Stimulated activated CD8-positive, alpha-beta memory T cell treated with anti-CD3 and anti-CD28 coated beads, Interleukin-7, amount 100 ng/mL, for 24 hours (primary cell): Measurements from ENCODE around the gene CACHD1.

Experiments used
- DNase-seq: peaks from one replicate; pipeline ENCODE4 v3.0.0-alpha.2; 2020; ENCODE audit warnings: low read depth

Gene CACHD1

DNA sequence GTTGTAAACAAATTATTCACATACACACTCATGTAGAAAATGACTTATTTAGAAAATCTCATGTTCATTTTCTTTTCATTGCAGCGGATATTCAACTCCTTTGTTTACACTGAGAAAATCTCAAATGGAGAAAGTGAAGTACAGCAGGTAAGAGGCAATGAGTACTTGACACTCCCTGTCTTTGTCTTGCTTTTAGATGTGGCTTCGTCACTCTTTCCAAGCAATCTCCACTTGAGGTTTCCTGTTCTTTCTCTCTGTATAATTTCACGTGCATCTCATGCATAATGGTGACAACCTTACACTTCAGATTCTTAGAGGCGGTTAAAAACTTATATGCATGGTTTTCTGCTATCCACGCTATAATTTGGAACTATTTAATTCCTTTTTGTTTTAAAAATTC is 80.6 kb downstream of the CACHD1 start:
- no peak for DNase-seq

DNA sequence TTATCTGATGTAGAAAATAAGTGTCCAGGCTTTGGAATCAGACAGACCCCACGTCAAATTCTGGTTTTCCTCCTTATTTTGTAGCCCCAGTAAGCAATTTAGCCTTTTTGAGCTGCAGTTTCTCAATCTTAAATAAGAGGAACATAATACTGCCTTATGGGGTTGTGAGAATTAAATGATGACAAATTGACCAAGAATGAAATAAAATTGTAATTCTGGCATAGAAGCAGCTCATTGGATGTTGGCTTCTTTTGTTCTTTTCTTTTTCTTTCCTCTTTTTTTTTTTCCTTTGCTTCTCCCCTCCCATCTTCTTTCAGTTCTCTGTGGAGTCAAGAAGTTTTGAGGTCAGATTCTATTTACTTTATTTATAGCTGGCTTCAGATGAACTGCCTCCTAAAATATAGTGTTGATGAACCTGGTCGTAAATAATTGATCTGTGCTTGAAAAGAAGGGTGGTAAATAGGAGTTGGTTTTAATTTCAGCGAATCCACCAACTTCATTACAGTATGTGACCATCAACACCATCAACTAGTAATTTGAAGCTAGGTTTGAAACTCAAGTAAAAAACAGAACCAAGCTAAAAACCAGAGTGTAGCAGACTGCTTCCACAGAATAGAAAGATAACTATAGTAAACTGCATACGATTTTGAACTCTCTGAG is 81.1 kb downstream of the CACHD1 start:
- no peak for DNase-seq

DNA sequence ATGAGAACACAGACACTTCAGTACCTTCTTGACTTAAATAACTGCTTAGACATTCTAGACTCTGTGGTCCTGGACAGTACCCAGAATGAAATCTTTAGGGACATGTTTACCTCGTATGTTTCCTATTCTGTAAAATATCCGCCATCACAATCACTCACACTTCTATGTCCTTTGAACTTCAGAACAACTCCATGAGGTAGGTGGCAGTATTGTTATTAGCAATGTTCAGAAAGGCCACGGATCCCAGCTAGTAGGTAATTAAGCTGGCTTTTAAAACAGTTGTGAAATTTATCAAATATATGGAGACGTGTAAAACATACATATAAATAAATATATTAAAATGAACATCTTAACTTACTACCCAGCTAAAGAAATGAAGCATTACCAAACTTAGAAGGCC is 83.4 kb downstream of the CACHD1 start:
- no peak for DNase-seq

DNA sequence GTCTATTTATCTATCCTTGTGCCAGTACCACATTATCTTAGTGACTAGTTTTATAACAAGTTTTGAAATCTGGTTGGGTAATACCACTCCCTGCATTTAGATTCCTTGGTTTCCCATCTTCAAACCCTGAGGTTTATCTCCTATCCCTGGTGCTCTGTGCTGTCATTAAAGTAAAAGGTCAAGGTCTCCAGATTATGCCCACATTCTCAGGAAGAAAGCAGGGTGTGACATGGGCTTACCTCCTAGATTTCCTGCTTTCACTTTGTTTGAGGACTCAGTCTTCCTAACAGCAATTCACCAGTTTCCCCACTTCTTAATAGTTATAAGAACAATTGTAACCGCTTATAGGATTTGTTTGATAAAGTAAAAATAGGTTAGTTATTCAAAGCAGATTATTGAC is 86.0 kb downstream of the CACHD1 start:
- no peak for DNase-seq

DNA sequence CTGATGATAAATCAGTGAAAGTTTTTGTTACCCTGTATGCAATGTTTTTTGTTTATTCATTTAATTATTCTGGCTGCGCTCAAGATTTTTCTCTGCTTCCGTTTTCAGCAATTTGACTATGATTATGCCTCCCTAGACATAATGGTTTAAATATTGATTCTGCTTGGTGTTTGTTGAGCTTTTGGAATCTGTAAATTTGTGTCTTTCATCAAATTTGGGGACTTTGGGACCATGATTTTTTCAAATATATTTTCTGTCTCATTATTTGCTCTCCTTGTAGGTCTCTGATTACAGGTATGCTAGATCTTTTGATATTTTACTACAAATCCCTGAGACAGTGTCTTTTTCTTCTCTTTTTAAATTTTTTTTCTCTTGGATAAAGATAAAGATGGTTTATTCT is 92.1 kb downstream of the CACHD1 start:
- DNase-seq = no peak

DNA sequence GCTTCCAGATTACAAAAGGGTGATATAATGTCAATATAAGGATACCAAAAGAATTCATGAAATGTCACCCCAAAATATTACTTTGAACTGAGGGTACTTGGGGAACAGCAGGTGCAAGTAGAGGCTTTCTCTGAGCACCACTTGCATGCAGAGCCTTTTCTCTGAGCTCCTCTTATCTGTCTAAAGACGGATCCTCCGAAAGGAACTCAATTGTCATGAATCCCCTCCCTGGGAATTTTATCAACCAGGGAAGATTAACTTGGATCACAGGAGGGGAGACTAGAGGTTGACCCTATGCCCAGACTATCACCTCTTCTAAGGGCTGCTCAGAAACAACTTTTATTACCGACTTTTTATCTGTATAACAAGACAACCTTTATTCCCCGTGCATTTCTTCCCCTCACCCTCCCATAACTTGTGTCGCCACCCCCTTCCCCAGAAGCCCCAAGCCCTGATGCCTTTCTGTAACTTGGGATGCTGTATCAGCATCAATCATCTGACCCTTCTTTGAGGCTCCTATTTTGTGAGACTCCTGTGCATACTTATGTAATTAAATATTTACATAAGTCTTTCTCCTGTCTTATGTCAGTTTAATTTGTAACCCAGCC is 94.1 kb downstream of the CACHD1 start:
- no peak for DNase-seq

DNA sequence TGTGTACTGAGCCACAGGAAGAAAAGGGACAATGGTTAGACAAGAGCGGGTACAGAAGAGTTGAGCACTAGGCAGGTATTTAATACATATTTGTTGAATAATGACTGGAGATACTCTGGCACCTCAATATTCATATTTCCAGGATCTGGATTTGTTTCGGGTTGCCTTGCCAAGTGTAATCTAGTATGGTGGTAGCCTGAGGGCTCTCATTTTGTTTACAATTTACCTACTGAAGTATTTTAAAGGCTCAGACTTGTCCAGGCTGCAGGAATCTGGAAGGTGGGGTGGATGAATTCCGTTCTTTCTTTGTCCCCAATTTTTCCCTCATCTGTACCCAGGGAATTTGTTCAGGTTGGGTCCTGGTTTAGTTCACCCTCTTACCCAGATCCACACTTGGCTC is 95.0 kb downstream of the CACHD1 start:
- DNase-seq = no peak

DNA sequence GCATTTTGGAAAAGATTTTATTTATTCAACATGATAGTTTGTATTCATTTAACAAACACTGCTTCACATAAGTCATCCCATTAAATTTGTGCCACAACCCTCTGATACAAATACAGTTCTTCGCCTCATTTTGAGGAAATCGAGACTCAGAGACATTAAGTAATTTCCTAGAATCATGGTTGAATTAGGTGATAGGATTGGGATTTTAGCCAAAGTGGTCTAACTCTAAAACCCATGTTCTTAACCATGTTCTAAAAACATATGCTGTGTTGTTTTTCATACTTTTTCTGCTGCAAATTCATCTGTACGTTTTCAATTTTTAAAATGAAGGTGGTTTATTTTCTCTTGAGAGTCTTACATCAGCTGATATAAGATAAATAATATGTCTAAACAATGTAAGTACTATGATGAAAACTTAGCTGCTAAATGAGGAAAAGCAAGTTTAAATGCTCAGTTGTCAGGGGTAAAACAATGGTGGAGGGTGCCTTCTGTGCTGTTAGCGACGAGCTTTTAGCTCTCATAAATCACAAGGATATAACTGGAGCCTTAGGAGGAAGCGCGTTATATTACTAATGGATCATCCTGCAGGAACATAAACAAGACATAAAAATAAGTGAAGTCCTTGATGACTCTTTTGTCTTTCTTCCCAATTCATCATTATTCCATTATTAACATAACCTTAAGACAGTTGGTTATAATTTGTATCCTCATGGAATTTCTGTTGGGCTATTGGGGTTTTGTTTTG is 97.7 kb downstream of the CACHD1 start:
- no peak for DNase-seq

DNA sequence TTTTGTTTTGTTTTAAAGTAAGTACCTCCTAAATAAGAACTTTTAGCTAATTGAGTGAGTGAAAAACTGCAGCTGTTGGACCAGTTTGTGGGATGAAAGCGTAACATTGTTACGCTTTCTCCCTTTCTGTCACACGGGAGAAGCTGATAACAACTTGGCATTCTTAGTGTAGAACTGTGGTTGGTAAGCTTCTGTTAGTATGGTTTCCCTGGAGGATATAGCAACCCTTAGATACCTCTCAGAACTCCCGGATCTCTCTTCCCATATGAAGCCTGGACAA is 98.2 kb downstream of the CACHD1 start:
- no peak for DNase-seq

DNA sequence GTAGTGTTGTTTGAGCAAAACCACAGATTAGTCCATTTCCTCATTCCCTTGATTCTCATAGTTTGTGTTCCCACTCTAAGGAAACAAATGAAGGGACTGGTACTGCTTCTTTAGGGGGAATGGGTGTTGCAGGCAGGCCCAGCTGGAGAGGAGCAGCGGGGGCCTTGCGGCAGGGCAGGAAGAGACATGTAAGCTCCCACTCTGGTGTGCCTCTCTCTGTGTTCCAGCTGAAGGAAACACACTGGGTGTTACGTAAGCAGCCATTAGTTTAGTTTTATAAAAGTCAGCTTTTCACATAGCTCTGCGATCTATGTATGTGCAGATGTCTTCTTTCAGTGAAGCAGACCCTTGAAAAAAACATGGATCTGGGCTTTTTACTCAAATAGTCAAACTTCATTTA is 99.5 kb downstream of the CACHD1 start:
- DNase-seq = no peak

DNA sequence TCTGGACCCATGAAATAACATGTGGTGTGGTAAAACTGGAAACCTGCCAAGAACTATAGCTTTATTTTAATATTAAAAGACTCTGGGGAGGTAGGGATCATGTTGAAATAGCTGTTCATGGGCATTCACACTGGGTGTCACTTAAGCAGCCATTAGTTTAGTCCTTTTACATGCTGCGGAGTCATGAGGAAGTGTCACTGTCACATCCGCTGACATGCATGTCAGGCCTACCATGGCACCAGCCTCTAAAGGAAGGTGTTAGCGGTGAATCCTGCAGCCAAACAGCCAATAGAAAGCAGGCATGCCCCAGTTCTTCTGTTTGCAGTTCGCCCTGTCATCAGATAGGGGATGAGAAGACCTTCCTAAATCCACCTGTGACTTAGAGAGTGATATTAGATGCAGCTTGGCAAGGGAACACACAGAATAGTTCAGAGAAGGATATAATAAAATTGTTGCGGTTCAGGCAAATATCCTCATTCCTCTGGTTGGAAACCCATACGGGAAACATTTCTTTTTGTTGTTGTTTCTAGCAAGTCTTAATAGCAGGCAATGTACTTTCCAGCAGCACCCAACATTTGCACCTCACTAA is 100.4 kb downstream of the CACHD1 start:
- DNase-seq = no peak

DNA sequence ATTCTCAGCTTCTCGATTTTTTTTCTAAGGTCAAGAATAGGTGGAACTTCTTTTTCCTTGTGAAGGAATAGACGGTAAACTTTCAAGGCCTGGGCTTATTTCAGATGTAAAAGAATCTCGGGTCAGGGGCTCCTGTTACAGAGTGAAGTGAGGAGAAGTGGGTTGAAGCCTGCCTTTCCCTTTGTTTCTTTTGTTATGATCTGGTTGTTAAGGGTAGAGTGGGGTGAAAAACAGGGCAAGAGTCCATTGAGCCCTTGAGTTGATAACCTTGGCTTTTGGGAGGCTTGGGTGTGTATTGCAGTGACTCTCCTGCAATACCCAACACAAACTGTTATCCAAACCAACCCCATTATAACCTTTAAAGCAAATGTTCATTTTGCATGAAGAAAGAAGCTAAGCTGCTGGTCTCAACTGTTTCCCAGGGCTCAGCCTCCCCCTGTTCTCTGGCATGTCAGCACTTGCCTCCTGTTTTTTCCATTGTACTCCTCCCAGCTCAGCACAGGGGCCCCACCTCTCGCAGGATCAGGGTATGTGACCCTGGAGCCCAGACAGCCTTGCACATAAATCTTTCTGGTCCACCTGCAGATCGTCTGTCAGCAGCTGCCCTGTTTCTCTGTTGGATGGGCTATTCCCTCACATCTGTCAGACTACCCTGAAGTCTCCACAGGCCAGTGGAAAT is 102.4 kb downstream of the CACHD1 start:
- no peak for DNase-seq

DNA sequence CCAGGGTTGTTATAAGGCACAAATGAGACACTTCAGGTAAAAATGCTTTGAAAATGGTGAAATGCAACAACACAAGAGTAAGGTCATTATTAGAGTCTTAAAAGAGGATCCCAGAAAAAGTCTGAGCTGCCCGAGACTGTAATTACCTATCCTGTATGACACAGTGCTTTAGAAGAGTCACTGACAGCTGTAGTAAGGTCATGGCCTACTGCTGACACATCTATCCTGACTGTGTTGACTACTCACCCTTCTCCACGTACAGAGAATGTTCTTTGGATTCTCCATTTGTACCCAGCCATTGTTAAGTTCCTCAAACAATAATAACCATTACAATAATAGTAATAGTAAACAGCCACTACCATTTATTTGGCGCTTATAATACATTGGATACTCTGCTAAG is 104.4 kb downstream of the CACHD1 start:
- DNase-seq = no peak

DNA sequence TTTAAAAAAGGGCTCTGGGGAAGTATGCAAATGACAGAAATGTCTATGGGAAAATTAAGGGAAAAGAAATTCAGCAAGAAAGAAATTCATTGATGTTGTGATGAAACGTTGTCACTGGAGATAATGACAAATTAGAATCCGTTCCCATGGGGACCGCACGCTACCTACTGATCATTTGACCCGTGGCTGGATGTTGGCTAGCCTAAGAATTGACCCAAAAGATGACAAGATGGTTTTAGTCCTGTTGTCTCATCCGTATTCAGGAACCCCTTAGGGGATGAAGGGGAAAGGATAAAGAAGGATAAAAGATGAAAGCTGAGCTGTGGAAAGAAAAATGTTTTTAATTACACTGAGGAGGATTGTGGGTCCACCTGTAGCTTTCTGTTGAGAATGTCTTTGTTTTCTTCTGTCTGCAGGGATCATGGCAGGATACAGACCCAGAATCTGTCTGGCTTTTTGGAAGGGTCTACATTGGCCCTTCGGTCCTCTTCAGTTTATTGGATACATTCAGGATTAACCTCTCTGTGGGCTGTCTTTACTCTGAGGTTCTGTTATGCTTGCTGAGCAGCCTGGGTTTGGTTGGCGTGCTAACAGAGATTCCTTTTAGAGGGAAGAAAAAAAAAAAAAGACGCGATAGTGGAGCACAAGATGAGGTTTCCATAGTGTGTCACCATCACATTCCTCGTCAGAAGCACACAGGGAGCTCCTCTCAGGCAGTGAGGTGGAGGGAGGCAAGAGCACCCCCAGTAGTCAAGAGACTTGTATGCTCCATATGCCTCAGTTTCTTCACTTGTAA is 106.2 kb downstream of the CACHD1 start:
- no peak for DNase-seq

DNA sequence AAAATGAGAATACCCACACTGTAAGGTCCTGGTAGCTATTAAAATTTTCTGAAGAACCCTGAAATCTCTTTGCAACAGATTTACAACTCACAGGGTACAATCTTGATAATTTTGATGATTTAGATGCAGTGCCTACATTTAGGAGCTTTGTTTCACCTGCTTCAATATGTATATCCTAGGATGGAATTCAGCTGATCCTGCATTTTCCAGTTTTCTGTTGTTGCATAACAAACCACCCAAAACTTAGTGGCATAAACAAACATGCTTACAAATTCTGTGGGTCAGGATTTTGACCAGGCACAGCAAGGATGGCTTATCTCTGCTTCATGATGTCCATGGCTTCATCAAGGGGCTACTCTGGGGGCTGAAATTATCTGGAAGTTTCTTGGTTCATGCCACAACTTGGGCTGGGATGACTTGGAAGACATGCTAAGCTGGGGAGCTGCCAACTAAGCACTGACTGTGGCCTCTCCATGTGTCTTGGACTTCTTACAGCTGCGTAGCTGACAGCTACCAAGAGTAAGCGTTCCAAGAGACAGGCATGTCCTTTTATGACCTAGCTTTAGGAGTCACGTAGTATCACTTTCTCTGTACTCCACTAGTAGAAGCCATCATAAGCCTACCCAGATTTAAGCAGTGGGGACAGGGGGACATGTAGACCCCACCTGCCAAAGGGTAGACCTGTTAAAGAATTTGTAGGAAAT is 108.5 kb downstream of the CACHD1 start:
- no peak for DNase-seq

DNA sequence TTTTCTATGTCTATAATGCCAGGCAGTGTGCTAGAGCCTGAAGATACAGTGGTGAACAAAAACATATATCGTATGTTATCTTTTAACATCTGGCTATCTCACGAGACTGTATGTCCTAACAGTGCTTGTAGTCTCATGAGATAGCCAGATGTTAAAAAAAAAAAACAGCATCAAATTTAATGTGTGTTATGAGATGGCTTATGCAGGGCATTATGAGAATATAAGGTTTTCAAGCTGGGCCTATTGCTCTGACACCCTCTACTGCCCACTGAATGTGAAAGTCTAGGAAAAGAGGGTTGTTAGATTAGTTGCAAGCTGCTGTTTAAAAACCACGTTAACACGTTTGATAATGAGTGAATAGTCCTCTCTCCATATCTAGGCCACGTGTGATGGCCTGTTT is 109.8 kb downstream of the CACHD1 start:
- DNase-seq = no peak

DNA sequence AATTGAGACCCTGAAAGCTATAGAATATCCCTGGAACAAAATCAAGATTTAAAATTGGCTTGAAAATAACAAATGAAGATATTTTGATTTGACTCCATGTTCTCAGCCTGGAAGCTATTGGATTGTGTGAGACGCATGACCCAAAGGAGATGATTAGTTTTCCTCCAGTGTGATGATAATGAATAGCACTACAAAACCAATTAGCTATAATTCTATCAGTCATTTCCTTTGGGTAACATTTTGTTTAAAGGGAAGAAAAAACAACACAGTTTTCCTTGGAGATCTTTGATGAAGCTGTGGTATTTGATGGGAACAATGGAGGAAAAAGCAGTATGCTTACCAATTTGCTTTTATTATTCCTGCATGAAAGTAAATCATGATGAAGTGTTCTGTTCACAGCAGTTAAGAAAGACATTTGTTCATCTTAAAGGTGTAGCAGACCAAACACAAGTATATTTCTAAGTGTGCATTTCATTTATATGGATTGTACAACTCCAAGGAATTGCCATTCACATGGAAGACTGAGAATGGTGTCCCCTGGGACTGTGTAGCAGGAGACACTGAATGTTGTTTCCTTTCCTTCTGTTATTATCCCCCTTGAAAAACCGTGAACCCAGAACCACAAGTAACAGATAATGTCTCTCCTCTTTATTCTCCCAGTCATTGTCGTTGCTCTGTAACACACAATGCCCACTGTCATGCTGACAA is 111.4 kb downstream of the CACHD1 start:
- no peak for DNase-seq

DNA sequence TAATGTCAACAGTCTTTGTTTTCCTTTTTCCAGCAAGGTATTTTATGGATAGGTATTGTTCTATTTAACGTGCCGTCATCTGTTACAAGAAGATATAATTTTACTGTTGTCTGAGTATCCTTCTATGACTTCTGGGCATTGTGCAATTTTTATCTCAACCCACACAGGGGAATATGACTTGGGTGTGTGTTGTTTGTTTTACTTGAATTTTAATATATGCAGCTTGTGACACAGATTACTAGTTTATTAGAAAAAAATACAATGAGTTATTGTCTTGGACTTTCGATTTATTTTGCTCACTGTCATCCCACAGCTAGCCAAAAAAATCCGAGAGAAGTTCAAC is 111.9 kb downstream of the CACHD1 start:
- DNase-seq = no peak

DNA sequence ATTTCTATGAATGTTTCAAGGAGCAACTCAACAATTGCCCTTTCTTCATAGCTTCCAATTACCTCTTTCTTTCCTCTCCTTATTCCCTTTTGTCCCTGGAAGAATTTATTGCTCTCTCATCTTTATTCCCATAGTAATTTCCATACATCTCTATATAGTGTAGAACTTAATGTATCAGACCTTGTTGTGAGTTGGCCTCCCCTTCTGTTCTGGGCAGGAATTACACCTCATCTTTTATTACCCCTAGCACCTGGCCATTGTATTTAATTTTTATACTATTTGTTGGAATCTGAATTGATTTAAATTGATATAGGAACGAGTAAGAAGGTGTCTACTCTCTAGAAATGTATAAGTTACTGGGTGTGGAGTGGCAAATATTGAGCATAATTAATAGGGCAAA is 114.5 kb downstream of the CACHD1 start:
- DNase-seq = no peak

DNA sequence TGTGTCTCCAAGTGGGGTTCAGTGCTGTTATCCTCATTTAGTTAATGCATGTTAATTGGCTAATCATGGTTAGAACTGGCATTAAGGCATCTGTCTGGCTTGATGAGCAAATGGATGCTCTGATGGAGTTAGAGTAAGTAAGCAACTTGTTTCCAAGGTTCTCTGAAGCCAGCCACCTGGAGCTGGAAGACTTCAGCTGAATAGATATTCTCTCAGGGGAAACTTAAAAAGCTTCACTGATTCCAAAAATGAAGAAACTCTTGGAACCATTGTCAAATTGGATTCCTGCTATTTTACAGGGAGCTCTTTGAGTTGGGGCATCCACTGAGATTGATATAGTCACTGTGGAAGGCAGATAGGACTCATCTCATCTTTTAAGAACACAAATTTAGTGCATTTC is 118.9 kb downstream of the CACHD1 start:
- no peak for DNase-seq

DNA sequence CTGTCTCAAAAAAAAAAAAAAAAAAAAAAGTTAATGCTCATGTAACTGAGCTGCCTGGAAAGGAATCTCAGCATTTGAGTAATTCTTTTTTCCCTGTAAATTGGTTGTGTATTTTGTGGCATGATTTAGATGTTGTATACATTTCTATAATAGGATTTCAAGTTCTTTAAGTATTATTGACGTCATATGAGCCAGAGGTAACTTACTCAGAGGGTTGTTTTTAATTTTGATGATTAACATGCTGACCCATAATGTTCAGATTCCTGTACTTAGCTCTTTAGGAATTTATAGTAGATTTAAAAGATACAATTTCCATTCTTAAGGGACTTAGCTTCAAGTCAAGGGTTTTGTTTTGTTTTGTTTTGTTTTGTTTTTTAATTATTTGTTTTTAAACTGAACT is 120.4 kb downstream of the CACHD1 start:
- no peak for DNase-seq
